ENCODE results near the gene ARHGAP15.

GRCh38 chr2:143504397-143504796 lies 375.2 kb downstream of the ARHGAP15 start:
- TF ChIP-seq REST (IDR thresholded peaks at IDR 0.05; ENCODE audit: low read depth) = no peak
- TF ChIP-seq TAF1 (IDR thresholded peaks at IDR 0.05; ENCODE audit: low read depth) = no peak
- no peak for TF ChIP-seq TEAD4 (IDR thresholded peaks at IDR 0.05)
- no peak for TF ChIP-seq EGR1 (IDR thresholded peaks at IDR 0.05)
- no peak for TF ChIP-seq FOXM1 (IDR thresholded peaks at IDR 0.05; ENCODE audit: borderline replicate concordance, low read depth)
- TF ChIP-seq MAX (IDR thresholded peaks at IDR 0.05) = no peak
- no peak for TF ChIP-seq CEBPB (IDR thresholded peaks at IDR 0.05)
- no peak for TF ChIP-seq YY1 (IDR thresholded peaks at IDR 0.05; ENCODE audit: low read depth)
- TF ChIP-seq RAD21 (IDR thresholded peaks at IDR 0.05; ENCODE audit: low read depth) = no peak
- no peak for TF ChIP-seq CREB1 (IDR thresholded peaks at IDR 0.05; ENCODE audit: low read depth)
- TF ChIP-seq EP300 (IDR thresholded peaks at IDR 0.05; ENCODE audit: borderline replicate concordance) = no peak
- TF ChIP-seq NFIC (IDR thresholded peaks at IDR 0.05) = no peak
- no peak for TF ChIP-seq TCF12 (IDR thresholded peaks at IDR 0.05; ENCODE audit: low read depth)
- no peak for TF ChIP-seq ZBTB7A (IDR thresholded peaks at IDR 0.05; ENCODE audit: low read depth)

All from Ishikawa (cell line).